Hindlimb muscle (tissue), 1 donor: Measurements from ENCODE around the gene ZBED6. TPM values are rescaled to one million over a fixed set of nuclear protein-coding genes. Genes with fewer than 3 reads are reported as not detected.
A peak's percentile ranks its signal among the peaks of the same experiment; 100 is the strongest.
"Not testable (repeated sequence)": the region's sequence is repeated elsewhere in the genome, so short reads cannot be mapped to it uniquely, and the experiment has no call there.

Source experiments
- DNase-seq: peaks from one replicate; pipeline ENCODE4 v3.0.0-alpha.2; 2013
- polyA plus RNA-seq: library from polyadenylated mRNA; unstranded; fragments of 120-200 nt; gene quantifications from one replicate; pipeline ENCODE4 v1.2.1, GENCODE V29; 2013; ENCODE audit not compliant: insufficient read length

ZBED6 gene
- polyA plus RNA-seq, 1 donor: 11.3 TPM

DNA sequence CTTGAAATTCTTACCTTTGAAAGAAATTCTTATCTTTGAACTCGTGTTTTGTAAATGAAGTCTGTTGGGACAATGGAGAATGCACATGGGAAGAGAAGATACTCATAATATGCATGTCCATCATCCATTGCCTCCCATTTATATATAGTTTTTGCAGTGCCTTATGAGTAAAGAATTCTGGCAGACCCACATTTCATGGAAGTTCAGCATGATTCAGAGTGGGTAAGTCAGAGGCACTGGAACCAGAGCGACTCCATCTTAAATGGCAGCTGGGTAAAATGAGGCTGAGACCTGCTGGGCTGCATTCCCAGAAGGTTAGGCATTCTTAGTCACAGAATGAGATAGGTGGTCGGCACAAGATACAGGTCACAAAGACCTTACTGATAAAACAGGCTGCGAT, 16.6 kb upstream of the ZBED6 start:
- DNase-seq: no peak

- DNase-seq: no peak
Observed at GRCh38 chr1:203781962-203782361, 13.5 kb upstream of the ZBED6 start.

DNA sequence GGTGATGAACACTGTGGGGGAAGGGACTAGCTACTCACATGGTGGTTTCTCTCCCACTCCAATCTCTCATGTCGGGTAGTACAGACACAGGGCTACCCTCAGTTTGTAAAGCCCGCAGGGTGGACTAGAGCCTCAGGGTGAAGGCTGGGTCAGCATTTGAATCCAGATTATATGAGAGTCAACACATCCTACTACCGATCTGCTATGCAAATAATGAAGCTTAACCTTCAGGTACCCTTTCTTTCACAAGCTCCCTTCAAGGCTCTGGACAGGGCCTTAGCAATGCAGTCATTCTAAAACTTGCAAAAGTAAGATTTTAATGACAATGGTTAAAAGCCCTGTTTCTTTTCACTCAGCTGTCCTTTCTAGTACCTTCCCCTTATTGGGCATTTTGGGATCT, 5.5 kb upstream of the ZBED6 start:
- DNase-seq: no peak

- DNase-seq: no peak
Observed at GRCh38 chr1:203791498-203791897, 3.9 kb upstream of the ZBED6 start.

- no peak for DNase-seq
Observed at GRCh38 chr1:203792486-203792885, 2.9 kb upstream of the ZBED6 start.

- DNase-seq: not testable (repeated sequence)
Observed at GRCh38 chr1:203793561-203793960, 1.9 kb upstream of the ZBED6 start.

DNA sequence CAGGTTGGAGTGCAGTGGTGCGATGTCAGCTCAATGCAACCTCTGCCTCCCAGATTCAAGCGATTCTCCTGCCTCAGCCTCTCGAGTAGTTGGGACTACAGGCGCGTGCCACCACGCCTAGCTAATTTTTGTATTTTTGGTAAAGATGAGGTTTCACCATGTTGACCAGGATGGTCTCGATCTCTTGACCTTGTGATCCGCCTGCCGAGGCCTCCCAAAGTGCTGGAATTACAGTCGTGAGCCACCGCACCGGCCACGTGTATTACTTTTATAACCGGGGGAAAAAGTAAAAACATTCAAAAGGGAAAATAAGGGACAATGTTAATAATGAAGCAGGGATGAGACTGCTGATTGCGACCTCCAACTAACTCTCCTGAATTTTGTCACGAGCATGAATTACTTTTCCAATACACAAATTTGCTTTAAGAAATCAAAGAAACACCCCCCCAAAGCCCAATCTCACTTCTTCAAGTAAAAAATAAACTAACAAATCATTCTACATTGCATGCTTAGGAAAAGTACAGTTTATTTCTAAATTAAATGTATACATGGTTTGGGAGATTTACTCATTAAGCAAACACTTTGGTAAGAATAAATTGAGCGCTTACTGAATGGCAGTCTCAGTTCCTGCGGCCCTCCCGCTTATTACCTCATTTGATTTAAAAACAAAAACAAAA, 521 bp upstream of the ZBED6 start:
- DNase-seq: no peak

GRCh38 chr1:203796236-203796605, 798 bp downstream of the ZBED6 start:
- DNase-seq: peak; percentile 42

DNA sequence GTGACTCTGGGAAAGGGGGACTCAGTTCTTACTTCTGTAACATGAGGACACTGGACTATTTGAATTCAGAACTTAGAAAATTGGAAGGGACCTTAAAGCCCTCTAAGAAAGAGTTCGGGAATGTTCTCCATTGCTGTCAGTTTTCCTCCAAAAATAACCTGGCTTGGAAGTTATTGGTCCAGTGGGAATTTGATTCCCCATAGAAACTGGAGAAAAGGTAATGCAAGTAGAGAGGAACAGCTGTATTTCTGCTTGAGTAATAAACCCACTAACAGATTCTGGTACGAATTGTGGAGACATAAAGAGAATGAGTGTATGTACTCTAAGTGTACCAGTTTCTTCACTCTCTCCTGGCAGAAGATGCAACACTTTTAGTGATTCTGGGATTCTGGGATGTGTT, 1.8 kb downstream of the ZBED6 start:
- no peak for DNase-seq

DNA sequence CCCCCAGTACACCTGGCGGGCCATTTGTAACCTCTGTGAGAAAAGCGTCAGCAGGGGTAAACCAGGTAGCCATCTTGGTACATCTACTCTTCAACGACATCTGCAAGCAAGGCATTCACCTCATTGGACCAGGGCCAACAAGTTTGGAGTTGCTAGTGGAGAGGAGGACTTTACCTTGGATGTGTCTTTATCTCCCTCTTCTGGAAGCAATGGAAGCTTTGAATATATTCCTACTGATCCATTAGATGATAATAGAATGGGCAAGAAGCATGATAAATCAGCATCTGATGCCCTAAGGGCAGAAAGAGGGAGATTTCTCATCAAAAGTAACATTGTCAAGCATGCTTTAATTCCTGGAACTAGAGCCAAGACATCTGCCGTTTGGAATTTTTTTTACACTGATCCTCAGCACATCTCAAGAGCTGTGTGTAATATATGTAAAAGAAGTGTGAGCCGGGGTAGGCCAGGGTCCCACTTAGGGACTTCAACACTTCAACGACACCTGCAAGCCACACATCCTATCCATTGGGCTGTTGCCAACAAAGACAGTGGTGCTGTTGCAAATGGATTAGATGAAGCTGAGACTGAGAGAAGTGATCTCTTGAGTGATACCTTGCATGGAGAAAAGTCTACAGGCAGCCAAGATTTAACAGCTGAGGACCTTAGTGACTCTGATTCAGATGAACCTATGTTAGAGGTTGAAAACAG, 2.7 kb downstream of the ZBED6 start:
- no peak for DNase-seq

GRCh38 chr1:203799157-203799556, 3.7 kb downstream of the ZBED6 start:
- DNase-seq: no peak

DNA sequence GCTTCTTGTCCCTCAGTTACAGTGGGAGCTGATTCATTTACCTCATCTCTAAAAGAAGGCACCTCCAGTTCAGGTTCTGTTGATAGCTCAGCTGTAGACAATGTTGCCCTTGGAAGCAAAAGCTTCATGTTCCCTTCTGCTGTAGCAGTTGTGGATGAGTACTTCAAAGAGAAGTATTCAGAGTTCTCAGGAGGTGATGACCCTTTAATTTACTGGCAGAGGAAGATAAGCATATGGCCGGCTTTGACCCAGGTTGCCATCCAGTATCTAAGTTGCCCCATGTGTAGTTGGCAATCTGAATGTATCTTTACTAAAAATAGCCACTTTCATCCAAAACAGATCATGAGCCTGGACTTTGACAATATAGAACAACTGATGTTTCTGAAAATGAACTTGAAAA, 4.5 kb downstream of the ZBED6 start:
- no peak for DNase-seq

GRCh38 chr1:203805689-203806088, 10.3 kb downstream of the ZBED6 start:
- DNase-seq: no peak

DNA sequence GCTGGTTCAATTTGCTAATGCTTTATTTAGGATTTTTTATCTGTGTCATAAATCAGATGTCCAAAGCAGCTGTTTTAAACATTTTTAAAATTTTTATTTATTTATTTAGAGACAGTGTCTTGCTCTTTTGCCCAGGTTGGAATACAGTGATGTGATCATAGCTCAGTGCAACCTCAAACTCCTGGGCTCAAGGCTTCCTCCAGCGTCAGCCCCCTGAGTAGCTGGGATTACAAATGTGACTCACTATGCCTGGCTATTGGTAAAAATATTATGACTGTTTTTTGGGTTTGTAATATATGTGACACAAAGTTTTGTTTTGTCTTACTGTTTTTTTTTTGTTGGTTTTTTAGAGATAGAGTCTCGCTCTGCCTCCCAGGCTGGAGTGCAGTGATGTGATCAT, 11.8 kb downstream of the ZBED6 start:
- no peak for DNase-seq

DNA sequence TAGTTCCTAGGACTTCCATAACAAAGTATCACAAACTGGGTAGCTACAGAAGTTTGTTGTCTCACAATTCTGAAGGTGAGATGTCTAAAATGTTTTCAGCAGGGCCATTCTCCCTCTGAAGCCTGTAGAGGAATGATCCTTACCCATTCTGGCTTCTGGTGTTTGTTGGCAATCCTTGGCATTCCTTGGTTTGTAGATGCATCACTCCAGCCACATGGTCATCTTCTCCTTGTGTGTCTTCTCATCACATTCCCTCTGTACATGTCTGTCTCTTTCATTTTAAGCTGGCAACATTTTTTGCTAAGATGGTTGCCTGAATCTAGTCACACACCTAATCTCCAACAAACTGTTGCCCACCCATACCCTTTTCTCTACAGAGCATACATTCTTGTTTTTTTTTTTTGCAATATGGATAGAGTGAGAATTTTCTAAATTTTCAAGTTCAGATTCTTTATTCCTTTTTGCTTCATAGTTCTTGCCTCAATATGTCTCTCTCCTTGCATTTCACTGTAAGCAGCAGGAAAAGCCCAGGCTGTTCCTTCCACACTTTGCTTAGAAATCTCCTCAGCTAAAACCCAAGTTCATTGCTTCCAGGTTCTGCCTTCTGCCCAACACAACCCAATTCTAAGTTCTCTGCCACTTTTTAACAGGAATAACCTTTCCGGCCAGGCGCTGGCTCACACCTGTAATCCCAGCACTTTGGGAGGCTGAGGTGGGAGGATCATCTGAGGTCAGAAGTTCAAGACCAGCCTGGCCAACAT, 18.3 kb downstream of the ZBED6 start:
- DNase-seq: no peak

GRCh38 chr1:203818399-203818798, 23.0 kb downstream of the ZBED6 start:
- no peak for DNase-seq

- no peak for DNase-seq
Observed at GRCh38 chr1:203823306-203823705, 27.9 kb downstream of the ZBED6 start.

- DNase-seq: no peak
Observed at GRCh38 chr1:203826175-203826574, 30.8 kb downstream of the ZBED6 start.

GRCh38 chr1:203828002-203828401, 32.6 kb downstream of the ZBED6 start:
- DNase-seq: no peak

DNA sequence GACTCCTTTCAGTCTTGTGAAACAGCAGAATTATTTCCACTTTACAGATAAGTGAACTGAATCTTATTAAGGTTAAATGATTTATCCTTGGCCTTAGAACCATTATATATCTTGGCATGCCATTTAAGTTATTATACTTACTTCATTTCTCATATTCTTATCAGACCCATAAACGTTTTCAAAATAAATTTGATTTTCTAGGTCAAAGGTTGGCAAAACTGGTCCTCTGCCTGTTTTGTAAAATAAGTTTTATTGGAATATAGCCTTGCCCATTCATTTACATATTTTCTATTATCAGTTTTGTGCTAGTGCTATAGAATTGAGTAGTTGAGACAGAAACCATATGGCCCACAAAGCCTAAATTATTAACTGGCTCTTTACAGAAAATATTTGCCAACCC, 33.1 kb downstream of the ZBED6 start:
- DNase-seq: no peak

DNA sequence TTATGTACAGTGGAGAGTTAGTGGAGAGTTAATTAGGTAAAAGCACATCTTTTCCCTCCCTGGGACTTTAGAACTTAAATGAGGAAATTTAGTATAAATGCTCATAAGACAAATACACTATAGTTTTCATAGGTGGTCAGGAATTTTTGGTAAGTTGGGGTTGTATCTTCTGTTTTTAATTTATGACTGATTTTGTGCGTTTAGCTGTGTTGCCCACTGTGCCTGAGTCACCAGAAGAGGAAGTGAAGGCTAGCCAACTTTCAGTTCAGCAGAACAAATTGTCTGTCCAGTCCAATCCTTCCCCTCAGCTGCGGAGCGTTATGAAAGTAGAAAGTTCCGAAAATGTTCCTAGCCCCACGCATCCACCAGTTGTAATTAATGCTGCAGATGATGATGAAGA, 33.8 kb downstream of the ZBED6 start:
- DNase-seq: not testable (repeated sequence)

- no peak for DNase-seq
Observed at GRCh38 chr1:203835476-203835875, 40.1 kb downstream of the ZBED6 start.

DNA sequence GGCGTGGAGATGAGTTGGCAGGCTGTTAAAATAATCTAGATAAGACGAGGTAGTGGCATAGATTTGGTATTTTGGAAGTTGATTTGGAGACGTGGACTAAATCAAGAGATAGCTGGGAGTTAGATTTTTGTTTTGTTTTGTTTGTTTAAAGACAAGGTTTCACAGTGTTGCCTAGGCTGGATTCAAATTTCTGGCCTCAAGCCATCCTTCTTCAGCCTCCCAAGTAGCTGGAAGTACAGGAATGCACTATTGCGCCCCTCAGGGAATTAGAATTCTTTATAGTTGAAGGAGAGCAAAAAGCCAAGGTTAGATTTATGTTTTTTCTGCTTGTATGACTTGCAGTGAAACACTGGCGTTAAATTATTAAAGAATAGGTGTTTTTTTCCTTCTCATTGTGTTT, 43.7 kb downstream of the ZBED6 start:
- DNase-seq: no peak
